GM21367 (cell line): ENCODE data around the gene MYO3B.
A peak's percentile ranks its signal among the peaks of the same experiment; 100 is the strongest.

Experiments used
- ATAC-seq: cut with Tn5 transposase; IDR thresholded peaks from one replicate; pipeline ENCODE4 v1.9.1; 2021; ENCODE audit not compliant: unreplicated experiment

The MYO3B gene

DNA sequence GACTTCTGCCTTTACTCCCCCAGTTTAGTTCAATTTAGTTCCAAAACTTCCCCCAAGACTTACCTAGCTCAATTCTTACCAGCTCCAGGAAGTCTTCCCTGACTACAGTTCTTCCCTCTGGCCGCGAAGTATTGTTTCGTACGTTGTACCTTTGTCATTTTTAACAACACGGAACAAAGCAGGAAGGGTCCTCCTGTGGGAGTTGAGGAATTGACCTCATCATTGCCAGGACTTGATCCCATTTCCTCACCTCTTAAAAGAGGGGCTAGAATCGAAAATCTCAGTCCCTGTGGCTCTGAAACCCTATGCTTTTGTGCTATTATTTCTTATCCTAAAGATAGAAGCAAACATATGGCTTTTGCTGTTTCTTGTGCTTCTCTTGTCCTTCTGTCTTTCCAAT lies 187.1 kb downstream of the MYO3B start:
- ATAC-seq: no peak

DNA sequence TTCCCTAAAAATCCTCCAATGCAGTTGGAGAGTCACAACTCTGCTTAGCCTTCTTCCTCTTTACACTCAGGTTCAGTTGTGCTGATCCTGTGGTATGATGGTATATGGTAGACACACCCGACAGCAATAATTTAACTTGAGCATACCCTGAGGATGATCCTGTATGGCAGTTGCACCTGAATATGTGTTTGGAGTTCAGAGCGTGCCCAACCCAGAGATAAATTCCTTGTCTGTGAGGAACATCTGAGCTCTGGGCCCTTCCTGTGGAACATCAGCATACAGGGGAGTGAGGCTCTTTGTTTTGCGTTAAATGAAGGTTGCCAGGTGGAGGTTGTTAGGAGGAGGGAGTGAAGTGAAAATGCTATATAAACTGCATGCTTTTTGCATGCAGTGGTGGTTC lies 187.7 kb downstream of the MYO3B start:
- ATAC-seq: no peak

DNA sequence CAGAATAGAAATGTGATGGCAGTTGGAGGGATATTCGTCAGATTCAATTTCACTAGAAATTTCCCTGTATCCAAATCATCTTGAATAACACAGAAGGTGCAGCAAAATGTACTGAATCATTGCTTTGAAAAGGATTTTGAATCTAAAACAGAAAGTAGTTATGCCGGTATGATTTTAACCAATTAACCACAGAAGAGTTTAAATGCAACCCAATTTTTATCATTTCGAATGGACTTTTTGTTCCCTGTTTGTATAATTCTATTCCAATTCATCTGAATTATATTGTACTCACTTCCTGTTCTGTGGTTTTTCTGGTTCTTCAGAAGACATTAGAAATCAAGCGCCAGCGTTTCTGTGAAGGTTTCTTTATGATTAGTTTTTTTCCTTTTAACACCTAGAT lies 190.4 kb downstream of the MYO3B start:
- ATAC-seq: no peak

DNA sequence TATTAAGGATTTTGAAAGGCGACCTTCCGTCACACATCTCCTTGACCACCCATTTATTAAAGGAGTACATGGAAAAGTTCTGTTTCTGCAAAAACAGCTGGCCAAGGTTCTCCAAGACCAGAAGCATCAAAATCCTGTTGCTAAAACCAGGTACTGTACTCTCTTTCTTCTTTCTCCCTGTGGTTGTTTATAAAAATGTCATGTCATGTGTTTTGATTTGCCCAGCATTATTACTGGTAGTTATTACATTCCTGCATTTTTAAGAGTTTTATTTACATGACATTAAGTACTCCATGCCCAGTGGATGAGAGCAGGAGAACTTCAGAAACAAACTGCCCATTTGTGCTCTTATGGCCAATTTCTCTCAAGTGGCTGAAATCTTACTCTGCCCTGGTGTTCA lies 191.3 kb downstream of the MYO3B start:
- ATAC-seq: no peak

DNA sequence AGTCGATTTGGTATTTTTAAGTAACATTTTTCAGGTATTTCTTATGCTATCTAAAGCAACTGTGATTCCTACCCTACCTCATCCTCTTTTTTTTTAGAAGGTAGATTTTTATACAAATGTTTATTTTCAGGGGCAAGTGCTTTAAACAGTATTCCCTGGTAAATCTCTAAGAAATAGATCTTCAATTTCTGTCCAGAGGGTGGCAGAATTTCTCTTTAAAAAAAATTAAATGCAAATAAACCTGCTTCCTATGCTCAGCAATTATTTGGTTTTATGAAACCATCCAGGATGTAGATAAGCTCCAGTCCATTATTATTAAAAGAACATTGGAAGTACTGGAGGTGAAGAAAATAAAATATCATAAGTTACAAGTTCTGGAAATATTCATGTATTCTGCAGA lies 191.9 kb downstream of the MYO3B start:
- ATAC-seq: no peak

DNA sequence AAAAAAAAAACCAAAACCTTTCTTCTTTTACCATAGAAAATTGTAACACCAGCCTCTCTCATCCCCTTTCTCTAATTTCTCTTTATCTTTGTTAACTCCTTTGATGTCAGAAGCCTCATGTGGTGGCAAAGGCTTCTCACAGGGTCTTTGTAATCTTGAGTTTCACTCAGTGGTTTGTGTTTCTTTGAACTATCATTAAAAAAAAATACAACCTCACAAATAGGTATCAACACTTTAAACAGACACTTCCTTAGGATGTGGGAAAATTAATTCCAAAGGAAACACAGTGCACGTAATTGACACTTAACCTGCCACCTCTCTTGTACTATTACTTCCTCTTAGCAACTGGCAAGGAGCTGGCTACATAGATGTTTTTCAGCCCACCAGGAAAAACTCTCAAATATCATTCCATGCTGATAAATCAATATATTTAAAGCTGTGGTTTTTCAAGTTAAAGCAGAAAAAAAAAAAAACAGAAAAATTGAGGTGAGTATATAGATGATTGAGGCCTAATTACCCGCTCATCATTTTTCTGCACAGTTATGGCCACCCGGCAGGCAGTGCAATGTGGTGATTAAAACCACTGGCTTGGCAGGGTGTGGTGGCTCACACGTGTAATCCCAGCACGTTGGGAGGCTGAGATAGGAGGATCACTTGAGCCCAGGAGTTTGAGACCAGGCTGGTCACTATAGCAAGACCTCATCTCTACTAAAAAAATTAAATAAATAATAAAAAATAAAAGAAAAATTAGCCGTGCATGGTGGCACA lies 193.5 kb downstream of the MYO3B start:
- ATAC-seq: no peak

DNA sequence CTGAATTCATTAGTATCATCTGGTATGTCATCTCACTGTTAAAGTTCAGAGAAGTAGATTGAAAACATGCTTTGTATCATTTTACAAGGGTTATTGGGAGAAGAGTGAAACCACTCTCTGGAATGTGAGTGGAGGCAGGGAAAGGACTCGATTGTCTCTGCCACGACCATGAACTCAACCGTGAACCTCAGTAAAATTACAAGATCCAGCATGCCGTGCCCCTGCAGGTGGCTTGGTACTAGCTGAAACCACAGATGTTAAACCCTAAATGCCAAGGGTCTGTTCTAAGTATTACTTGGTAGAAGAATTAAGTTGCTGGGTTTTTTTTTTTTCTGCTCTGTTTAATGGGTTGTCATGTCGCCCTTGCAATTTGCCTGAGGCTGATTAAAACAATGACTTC lies 197.2 kb downstream of the MYO3B start:
- ATAC-seq: no peak

DNA sequence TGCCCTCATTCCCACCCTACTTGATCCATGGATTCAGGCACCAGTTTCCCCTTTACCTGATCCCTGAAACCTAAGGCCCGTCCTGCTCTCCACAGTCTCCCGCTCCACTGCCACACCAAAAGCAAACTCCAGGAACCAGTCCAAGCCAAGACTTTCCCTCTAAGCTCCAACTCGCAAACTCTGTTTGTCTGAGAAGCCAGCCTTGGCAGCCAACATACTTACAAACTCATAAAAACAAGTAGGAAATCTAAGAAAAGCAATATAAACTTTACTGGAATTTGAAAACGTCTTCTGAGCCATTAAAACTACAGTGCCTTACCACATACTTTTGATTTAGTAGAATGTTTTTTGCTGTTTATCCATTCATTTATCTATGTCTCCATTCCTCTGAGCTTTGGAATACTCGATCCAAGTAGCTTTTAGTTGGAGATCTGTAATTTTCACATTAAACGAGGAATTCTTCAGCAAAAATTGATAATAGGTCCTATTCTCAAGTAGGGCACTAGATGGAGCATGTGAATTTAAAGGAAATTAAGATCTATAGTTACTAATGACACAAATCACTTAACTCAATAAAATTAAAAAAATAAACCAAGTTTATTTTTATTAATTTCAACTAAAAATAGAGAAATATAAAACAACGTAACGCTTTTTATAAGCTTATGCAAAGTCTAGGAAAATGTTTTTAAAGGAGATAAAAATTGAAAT lies 199.7 kb downstream of the MYO3B start:
- no peak for ATAC-seq

DNA sequence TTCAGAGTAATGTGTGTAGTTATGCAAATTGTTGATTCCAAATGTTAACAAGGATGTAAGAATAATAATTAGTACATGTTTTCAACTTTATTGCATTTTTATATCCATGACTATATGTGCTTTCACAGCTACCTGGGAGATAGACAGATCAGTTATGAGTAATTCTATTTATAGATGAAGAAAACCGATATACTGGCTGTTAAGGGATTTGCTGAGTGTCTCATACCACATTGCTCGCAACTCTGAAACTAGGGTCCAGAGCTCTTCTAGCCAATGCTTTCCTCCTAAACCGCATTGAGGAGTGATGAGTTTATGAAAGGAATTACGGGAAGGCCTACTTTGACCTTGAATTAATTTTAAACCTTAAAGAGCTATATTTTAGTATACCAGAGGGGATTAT lies 202.3 kb downstream of the MYO3B start:
- ATAC-seq: no peak

DNA sequence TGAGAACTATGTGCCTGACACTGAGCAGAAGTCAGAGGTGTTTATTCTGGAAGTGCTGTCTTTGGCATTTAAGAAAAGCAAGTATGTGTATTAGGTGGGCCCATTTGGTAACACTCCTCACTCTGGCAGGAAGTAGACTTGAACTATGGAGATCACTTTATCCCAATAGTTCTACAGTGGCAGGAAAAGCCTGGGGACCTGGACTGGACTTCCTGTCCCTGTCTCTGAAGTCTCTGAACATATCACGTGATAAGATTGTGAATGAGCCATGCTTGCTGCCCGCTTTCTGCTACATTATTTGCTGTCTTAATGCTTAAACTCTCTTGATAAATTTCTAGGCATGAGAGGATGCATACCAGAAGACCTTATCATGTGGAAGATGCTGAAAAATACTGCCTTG lies 203.7 kb downstream of the MYO3B start:
- ATAC-seq: no peak

DNA sequence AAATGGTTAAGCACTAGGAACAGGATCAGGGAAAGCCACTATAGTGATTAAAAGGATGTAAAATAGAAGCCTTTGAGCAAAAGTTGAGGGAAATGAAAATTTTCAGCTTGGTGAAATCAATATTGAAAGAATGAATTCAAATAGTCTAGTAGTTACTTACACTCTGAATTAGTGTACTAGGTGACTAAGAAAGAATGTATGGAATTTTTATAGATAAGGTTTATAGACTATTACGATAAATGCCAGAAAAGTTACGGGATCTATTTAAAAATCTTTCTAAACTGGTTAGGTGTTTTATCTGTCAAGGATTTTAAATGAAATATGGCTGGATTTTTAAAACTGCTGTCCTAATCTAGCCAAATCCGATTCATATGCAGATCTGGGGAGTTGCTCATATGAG lies 208.6 kb downstream of the MYO3B start:
- no peak for ATAC-seq

DNA sequence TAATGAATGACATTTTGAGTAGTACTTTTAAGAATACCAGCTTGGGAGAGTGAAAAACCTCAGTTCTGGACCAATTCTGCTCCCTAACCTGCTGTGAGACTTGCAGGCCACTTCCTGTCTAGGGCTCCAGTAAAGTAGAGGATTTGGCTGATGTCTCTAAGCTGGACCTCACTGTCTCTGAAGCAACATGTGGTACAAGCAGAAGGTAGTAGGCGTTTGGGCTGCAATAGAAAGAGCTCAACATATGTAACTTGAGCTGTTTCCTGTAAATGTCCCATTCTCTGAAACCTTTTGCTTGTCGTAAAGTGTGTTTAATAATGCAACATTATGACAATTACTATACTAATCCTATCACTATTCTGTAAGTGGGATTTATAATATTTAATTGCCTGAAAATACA lies 213.1 kb downstream of the MYO3B start:
- no peak for ATAC-seq

DNA sequence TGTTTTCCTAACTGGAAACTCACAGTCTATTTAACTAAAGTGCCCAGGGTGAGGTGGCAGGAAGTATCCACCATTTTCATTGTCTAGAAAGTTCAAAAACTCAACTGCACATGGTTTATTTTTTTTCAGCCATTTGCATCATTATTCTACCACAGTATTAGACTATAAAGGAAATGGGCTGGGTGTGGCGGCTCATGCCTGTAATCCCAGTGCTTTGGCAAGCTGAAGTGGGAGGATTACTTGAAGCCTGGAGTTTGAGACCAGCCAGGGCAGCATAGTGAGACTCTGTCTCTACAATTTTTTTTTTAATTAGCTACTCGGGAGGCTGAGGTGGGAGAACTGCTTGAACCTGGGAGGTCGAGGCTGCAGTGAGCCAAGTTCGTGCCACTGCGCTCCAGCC lies 213.8 kb downstream of the MYO3B start:
- no peak for ATAC-seq

DNA sequence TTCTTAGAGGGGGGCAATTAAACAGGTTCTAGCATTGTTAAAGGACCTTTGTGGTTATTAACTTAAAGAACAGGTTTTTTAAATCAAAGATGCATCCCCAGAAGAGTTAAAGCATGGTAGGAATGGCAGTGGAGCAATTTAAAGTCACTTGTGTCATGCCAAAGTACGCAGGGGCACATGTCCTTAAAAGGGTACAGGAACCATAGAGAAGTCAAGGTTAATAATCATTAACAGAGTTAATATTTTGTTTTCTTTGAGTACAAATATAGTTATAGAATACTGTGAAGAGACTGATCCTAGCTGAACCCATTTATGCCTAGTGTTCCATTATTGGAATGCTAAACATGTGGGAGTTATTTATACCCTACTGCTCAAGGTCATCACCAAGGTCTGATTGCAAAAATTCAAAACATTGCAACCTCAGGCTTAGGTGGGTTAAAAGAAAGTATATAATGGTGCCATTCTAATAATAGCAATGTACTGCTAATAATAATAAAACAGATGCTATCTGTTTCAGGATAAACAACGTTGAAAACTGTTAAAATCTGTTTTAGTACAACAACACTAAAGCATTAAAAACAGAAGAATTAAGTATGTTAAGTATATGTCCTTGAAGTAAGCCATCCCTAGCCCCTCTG lies 216.0 kb downstream of the MYO3B start:
- no peak for ATAC-seq

DNA sequence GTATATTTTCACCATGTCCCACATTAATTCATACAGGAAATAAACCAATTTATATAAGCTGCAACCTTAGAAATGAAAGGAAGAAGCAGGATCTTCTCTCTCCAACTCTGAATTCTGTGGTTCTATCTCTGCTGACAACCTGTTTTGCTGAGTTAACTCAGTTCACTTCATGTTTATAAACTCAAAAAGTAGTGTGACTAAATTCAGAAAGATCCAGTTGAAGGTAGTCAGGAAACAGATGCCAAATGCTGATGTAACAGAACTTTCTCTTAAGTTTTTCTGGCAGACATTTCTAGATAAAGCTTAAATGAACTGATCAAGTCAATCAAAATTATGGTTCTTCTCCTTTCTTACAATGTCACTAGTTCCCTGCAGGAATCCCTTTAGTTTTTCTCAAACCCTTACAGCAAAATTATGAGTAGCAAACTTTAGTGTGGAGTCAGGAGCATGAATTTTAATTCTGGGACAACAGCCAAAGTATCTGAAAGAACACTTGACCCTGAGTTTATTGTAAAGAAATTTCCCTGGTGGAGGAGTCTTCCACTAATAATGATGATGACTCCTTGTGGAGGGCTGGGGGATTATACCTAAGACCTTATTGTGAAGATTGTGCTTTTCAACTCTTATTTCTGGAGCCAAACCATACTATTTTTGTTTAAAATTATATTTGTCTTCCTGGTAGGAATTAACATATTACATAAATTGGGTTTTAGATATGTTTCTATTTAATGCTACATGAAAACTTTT lies 216.9 kb downstream of the MYO3B start:
- no peak for ATAC-seq

DNA sequence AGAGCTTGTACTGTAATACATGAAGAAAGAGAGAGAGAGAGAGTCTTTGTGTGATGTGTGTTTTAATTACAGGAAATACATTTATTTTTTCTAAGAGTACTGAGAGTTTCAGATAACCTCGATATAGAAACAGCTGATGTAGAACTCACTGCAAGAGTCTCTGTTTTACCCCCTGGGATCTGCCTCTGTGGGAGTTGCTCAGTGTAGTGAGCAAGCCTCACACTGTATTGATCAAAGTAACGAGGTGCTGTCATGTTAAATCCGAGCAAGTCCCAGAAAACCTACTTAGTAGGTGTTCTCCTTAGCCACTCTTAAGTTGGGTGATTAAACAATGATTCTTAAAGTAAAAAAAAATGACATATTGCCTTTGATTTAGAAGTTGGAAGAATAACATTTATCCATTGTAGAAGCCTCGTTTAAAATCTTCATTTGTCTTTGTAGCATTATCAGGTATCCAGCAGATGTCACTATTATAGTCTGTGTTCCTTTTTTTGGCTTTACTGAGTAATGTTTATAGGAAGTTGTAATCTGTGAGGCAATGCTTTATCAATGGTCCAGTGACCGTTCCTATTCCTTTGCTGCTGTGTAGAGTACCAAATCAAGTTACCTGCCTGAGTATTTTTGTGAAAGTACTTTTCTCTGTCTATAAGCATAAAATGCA lies 219.0 kb downstream of the MYO3B start:
- ATAC-seq: no peak

DNA sequence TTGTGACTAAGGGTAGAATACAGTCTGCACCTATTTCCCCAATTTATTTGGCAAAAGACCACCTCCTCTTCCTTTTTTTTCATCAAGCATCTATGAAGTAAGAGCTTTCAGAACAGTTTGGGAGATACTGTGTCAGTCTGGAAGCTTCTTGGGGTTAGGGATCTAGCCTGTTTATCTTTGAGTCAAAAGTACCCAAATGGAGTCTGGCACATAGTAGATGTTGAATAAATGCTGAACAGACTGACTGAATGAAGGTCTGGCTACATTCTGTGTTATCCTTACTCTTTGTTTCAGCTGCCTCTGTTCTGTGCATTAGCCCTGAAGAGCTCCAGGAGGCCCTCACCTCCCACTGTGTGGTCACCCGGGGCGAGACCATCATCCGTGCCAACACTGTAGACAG lies 223.2 kb downstream of the MYO3B start:
- ATAC-seq: no peak

DNA sequence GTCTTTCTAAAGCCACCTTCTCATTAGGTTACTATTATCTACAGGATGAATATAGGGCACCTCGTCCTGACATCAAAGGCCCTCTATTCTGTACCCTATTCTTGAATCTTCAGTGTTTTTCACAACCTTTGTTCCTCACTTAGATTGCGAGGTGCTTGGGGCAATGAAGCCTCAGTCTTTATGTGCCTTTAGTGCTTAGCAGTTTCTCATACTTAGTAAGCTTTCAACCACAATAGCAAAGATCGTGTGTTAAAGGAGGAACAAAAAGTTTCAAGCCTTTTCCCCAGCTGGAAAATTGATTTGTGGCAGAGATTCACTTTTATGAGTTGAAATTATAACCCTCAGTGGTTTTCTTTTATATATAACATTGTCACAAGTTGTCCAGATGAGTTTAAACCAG lies 226.9 kb downstream of the MYO3B start:
- no peak for ATAC-seq

DNA sequence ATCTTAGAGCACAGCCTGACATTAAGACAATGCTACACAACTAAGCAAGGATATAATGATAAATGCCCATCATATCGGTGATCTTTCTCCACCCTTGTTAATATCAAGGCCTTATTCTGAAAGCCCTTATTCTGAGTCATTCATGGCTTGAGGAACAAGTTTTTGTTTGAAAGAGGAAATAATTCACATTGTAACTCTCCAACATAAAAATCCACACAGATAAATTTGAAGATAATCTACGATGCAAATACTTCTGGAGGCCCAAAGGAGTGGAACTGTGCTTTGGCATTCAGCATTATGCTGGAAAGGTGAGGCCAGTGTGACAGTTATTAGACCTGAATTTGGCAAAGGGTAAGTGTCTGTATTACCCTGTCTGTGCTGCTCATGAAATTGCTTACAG lies 227.4 kb downstream of the MYO3B start:
- ATAC-seq: no peak

DNA sequence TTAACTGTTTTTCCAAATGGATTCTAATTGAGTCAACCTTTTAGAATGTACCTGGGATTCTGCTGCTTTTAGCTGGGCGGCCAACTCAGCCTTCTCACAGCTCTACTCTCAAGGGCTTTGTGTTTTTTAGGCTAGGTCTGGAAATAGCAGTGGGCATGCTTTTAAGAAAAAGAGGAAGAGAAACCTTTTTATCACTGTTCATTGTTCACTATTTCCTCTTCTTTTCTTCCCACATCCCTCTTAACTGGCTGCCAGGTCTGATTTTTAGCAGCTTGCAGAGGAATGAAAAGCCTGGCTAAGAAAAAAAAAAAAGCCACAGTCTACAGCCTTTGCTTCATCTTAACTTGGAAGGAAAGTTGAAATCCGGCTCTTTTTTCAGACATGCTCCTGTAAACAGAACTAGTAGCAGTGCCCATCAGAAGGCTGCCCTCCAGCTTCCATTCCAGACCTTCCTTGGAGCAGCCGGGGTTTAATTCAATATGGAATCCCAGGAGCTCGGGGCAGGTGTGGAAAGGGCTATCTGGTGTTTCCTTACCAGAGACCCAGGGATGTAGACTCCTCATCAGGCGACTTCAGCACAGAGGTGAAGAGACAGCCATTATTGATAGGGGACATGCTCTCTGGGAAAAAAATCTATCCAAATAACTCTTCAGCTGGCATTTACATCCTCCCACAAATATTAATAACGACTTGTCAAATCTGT lies 230.7 kb downstream of the MYO3B start:
- peak; percentile 64 for ATAC-seq

DNA sequence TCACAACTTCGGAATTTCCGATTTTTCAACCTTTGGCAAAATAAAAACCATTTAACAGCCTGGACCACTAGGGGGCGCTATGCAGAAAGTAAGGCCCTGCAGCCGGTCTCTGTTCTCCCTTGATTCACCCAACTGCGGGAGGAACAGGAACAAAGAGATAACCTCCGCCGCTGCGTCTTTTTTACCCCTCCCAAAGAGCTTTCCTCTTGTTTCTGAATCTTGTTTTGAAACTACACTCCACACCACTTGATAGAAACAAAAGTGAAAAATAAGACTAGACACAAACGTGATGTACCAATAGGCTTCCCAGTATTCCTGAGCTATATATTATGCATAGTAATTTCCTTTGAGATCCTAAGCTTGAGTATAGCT lies 231.2 kb downstream of the MYO3B start:
- no peak for ATAC-seq
